Duodenal mucosa (tissue), 2 donors: Measurements from ENCODE around the gene TRIM26.
"Not testable (repeated sequence)": the region's sequence is repeated elsewhere in the genome, so short reads cannot be mapped to it uniquely, and the experiment has no call there.

Source experiments
- H3K27ac ChIP-seq: one replicate; pipeline ENCODE4 v1.7.0; 2013; ENCODE audit warnings: low read depth, low read length
- H3K27me3 ChIP-seq, 2 donors: one replicate each; pipeline ENCODE4 v1.7.0; 2013; ENCODE audit warnings: low read length in 2 of 2, control low read depth in 1 of 2; ENCODE audit not compliant: insufficient read depth in 2 of 2, control insufficient read depth in 1 of 2
- H3K36me3 ChIP-seq, 2 donors: one replicate each; pipeline ENCODE4 v1.7.0; 2013; ENCODE audit warnings: low read length in 2 of 2, control low read depth in 1 of 2; ENCODE audit not compliant: insufficient read depth in 2 of 2, control insufficient read depth in 1 of 2
- H3K4me1 ChIP-seq, 2 donors: one replicate each; pipeline ENCODE4 v1.7.0; 2013; ENCODE audit warnings: low read length in 2 of 2, control low read depth in 1 of 2; ENCODE audit not compliant: insufficient read depth in 2 of 2, control insufficient read depth in 1 of 2
- H3K4me3 ChIP-seq, 2 donors: one replicate each; pipeline ENCODE4 v1.7.0; 2013; ENCODE audit warnings: low read length in 2 of 2, low read depth in 1 of 2
- H3K9ac ChIP-seq, 2 donors: one replicate each; pipeline ENCODE4 v1.7.0; 2013; ENCODE audit warnings: low read length in 2 of 2, low read depth in 1 of 2
- H3K9me3 ChIP-seq, 2 donors: one replicate each; pipeline ENCODE4 v1.7.0; 2013; ENCODE audit warnings: low read length in 2 of 2, control low read depth in 1 of 2; ENCODE audit not compliant: control insufficient read depth in 1 of 2

TRIM26 gene

DNA sequence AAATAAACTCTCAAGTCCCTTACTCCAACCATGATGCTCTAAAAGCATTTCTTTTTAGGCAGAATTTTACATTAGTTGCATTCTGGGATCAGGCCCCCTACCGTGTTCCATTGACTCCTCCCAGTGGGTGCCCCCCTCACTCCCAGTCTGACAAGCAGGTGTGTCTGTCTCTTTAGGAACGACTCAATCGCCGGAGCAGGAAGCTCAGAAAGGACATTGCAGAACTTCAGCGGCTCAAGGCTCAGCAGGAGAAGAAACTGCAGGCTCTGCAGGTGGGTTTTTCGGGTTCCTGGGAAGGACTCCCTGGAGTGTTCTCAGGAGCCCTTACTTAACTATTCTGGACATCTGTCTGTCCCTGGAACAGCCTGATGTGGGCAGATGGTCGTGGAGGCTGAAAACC lies 67.4 kb downstream of the TRIM26 start:
- H3K36me3 ChIP-seq = peaks cover 0 to 4% of the 10 kb centered on the region in 2 donors
- H3K4me3 ChIP-seq = no peak overlapping the region
- H3K9me3 ChIP-seq = no peaks in the 10 kb centered on the region
- no peaks in the 10 kb centered on the region for H3K27me3 ChIP-seq
- peaks cover 12 to 13% of the 10 kb centered on the region in 2 donors for H3K4me1 ChIP-seq
- no peak overlapping the region for H3K9ac ChIP-seq
- H3K27ac ChIP-seq = no peak overlapping the region

DNA sequence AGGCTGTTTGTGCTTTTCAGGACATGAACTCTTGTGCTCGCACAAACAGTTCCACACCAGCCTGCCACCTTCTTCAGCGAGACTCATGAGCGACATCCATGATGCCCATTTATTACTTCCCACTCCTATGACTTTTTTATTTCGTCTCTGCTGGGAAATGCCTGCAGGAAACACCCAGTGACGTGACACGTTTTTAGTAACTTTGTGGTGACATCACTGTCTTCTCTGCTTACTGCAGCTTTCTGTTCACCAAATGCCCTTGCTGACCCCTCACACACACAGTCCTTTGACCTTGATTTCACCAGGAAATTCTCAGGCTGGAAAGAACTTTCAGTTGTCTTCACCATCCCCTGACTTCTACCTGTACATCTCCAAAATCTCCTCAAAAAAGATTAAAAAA lies 68.4 kb downstream of the TRIM26 start:
- Histone ChIP-seq H3K4me1 (peaks cover 12 to 13% of the 10 kb centered on the region in 2 donors), H3K36me3 (peaks cover 0 to 4% of the 10 kb centered on the region in 2 donors), H3K27ac (no peak overlapping the region), H3K9ac (no peak overlapping the region), H3K9me3 (no peaks in the 10 kb centered on the region), H3K27me3 (no peaks in the 10 kb centered on the region), H3K4me3 (no peak overlapping the region)

DNA sequence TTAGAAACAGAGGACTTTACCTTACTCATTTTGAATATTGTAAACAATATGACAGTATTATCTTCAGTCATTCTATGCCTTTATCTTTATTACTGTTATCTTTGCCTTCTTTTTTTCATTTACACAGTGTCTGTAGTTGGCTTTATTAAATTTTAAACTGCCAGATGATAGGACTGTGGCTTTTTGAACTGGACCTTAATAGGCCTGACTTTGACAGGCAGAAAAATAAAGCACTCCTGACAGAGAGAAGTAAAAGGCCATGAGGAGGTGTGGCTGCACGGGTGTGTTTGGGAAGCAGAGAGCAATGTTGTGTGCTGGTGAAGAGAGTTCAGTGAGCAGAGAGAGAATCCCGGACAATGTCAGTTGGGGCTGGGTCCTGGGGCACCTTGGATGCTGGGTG lies 69.4 kb downstream of the TRIM26 start:
- Histone ChIP-seq H3K9me3 (no peaks in the 10 kb centered on the region), H3K27me3 (no peaks in the 10 kb centered on the region), H3K9ac (no peak overlapping the region), H3K4me1 (peaks cover 12 to 13% of the 10 kb centered on the region in 2 donors), H3K36me3 (peaks cover 0 to 4% of the 10 kb centered on the region in 2 donors), H3K4me3 (peak overlapping the region in 1 of 2 donors; percentile 25), H3K27ac (no peak overlapping the region)

DNA sequence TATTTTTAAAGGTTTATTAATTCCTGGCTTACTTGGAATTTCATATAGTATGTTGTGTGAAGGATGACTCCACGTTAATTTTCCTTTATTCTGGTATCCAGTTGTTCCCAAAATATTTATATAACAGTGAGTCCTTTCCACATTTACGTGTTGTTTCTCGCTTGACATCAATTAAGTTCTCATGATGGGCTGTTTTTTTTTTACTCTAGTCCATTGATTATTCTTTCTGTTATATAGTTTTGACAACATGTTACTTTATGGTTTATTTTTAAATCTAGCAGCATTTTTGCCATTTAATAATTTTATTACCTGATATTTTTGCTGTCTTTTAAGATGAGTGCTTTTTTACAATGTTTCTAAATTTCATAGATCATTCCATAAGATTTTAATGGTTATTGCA lies 70.5 kb downstream of the TRIM26 start:
- Histone ChIP-seq H3K27me3 (no peaks in the 10 kb centered on the region), H3K9me3 (no peaks in the 10 kb centered on the region), H3K4me1 (peaks cover 12 to 13% of the 10 kb centered on the region in 2 donors), H3K9ac (no peak overlapping the region), H3K36me3 (no peaks in the 10 kb centered on the region), H3K4me3 (no peak overlapping the region), H3K27ac (no peak overlapping the region)

DNA sequence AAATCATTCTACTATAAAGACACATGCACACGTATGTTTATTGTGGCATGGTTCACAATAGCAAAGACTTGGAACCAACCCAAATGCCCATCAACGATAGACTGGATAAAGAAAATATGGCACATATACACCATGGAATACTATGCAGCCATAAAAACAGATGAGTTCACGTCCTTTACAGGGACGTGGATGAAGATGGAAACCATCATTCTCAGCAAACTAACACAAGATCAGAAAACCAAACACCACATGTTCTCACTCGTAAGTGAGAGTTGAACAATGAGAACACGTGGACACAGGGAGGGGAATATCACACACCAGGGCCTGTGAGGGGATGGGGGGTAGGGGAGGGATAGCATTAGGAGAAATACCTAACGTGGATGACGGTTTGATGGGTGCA lies 73.0 kb downstream of the TRIM26 start:
- not testable (repeated sequence) for H3K4me3 ChIP-seq, H3K9ac ChIP-seq, H3K9me3 ChIP-seq, H3K36me3 ChIP-seq, H3K27ac ChIP-seq, H3K27me3 ChIP-seq
- peaks cover 21 to 25% of the 10 kb centered on the region in 2 donors for H3K4me1 ChIP-seq

DNA sequence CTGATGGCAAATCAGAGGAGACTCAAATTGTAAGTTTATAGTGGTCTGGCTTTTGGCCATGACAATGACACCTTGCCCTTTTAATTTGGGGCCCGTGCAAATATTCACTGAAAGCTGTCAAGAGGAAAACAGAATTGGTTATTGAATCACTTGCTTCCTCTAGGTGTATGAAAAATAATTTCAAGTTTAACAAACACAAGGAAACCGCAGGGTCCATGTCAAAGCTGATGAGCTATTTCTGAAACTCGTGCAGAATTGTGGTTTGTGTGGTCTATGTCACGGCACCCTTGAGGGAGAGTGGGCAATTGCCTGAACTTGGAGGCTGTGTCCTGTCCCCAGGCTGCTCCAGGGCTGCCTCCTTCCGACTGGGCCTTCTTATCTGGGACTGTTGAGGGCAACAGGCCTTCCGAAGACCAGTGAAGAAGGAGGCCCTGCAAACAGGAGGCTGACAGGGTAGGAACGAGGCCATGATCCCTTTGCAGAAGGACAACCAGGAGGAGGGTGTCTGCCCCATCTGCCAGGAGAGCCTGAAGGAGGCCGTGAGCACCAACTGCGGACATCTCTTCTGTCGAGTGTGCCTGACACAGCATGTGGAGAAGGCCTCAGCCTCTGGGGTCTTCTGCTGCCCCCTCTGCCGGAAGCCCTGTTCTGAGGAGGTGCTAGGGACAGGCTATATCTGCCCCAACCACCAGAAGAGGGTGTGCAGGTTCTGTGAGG lies 76.5 kb downstream of the TRIM26 start:
- Histone ChIP-seq H3K36me3 (no peaks in the 10 kb centered on the region), H3K27me3 (peaks cover 4% of the 10 kb centered on the region in 2 donors), H3K9me3 (no peaks in the 10 kb centered on the region), H3K4me3 (peak overlapping the region; percentile 38 to 43), H3K4me1 (peaks cover 8 to 15% of the 10 kb centered on the region in 2 donors), H3K9ac (peak overlapping the region in 1 of 2 donors; percentile 27), H3K27ac (no peak overlapping the region)

DNA sequence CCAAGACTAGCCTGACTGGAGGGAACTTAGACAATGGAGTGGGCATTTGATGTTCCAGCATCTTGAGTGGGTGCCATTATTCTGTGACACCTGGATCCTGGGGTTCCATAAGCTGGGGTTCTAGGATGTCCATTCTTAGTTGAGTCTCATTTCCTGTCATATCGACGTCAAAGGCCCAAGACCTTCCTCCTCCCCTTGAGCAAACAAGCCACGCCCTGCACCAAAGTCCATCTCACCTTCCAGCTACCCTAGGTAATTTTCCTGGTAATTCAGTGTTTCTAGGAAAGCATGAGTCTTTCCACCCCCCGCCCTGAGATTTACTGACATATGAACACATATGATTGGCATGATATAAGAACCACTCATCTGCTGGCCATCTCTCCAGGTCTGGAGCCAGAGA lies 77.4 kb downstream of the TRIM26 start, which contains the start of gene TRIM40:
TSS of gene TRIM40 (plus strand) at position 384 of the 400 bp plus-strand sequence. CDS start 897 bp downstream, outside the sequence.
- H3K4me3 ChIP-seq = peak within 1 kb of the TSS; percentile 38 to 43
- H3K4me1 ChIP-seq = peaks cover 10 to 17% of the 10 kb centered on the region in 2 donors
- H3K36me3 ChIP-seq = no peaks in the 10 kb centered on the region
- no peak within 1 kb of the TSS for H3K27ac ChIP-seq
- H3K9ac ChIP-seq = peak within 1 kb of the TSS; percentile 12 to 27
- no peaks in the 10 kb centered on the region for H3K9me3 ChIP-seq
- peaks cover 4% of the 10 kb centered on the region in 2 donors for H3K27me3 ChIP-seq

DNA sequence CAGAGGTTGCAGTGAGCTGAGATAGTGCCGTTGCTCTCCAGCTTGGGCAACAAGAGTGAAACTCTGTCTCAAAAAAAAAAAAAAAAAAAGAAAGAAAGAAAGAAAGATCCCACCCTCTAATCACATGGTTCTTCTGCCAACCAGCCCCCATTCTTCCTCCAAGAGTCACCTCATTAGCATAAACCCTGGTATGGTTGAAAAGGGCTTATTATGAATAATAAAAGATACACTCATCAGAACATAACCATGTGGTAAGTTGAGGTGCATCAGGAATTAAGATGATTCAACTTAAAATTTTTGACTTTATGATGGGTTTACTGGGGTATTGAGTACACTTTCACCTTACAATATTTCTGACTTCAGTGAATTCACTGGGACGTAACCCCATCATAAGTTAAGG lies 78.1 kb downstream of the TRIM26 start:
- H3K9me3 ChIP-seq = no peaks in the 10 kb centered on the region
- no peak overlapping the region for H3K9ac ChIP-seq
- no peak overlapping the region for H3K4me3 ChIP-seq
- peaks cover 16 to 23% of the 10 kb centered on the region in 2 donors for H3K4me1 ChIP-seq
- H3K27me3 ChIP-seq = peaks cover 4% of the 10 kb centered on the region in 2 donors
- H3K36me3 ChIP-seq = no peaks in the 10 kb centered on the region
- H3K27ac ChIP-seq = no peak overlapping the region
